ENCODE results near the gene ATXN2.
"Not testable (repeated sequence)": the region's sequence is repeated elsewhere in the genome, so short reads cannot be mapped to it uniquely, and the experiment has no call there.

ATXN2 gene

GRCh38 chr12:111570084-111570961 lies 28.8 kb downstream of the ATXN2 start:
- no peak for DNase-seq

- no peak for DNase-seq
These were observed 29.6 kb downstream of the ATXN2 start for GRCh38 chr12:111569363-111570083.

- not testable (repeated sequence) for DNase-seq
These were observed 38.3 kb downstream of the ATXN2 start for GRCh38 chr12:111560844-111561243.

GRCh38 chr12:111558107-111558376 lies 41.1 kb downstream of the ATXN2 start:
- DNase-seq = no peak

DNA sequence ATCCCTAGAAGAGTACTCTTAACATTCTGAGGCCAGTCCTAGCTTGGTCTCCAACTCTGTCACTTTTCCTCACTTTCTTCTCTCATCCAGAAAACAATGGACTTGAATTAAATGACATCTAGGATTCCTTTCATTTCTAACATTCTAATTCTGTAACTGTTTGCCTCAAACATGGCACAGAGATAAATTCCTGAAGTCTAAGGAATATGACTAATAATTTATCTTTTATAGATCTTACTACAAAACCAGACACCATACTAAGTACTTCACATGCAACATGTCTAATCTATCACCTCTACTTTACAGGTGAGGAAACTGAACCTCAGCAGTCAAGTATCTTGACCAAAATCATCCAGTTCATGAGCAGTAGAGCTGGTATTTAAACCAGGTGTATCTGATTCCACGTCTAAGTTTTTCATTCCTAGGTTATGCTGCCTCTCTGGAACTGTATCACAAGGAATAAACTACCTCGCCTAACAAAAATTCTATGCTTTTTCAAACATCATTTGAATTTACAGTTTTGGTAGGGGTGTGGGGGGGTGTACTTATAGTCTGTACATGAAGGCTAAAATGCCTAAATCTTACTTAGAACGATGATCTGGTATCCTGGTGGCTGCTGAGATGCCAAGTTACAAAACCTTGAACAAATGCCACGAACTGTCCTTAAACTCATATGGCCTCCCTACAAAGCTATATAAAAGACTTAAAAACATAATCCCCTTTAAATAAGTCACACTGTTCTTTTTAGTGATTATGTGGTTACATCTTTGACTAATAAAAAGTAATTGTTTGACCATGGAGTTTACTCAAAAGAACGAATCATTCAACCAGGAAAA lies 41.6 kb downstream of the ATXN2 start:
- no peak for DNase-seq

DNA sequence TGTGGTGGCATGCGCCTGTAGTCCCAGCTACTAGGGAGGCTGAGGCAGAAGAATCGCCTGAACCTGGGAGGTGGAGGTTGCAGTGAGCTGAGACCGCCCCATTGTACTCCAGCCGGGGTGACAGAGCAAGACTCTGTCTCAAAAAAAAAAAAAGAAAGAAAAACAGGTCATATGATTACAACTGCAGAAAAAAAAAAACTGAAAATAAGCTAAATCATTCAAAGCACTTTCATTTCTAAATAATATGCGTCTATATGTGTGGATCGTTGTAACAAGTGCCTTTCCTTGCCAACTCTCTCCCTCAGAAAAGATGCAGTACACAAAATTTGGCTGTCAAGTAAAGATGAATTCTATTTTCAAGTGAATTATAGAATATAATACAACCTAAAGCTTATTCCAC lies 42.4 kb downstream of the ATXN2 start:
- no peak for DNase-seq

GRCh38 chr12:111555313-111555712 lies 43.8 kb downstream of the ATXN2 start:
- not testable (repeated sequence) for DNase-seq

DNA sequence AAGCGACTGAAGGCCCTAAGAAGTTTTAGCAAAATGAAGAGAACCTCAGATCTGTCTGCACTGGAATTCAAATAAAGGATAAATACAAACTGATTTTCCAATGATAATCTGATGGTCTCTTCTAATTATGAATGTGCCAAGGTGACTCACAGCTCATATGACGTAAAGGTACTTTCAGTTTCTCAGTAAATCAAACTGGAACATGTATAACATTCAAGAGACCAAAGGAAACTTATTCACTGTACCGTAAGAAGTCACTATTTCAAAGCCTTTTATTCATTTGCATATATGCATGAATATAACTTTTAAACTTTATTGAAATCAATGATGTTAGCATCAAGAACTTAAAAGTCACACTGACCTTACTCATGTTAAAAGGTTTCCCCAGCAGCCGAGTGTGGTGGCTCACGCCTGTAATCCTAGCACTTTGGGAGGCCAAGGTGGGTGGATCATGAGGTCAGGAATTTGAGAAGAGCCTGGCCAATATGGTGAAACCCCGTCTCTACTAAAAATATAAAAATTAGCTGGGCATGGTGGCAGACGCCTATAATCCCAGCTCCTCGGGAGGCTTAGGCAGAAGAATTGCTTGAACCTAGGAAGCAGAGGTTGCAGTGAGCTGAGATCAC lies 52.2 kb downstream of the ATXN2 start:
- DNase-seq = no peak

DNA sequence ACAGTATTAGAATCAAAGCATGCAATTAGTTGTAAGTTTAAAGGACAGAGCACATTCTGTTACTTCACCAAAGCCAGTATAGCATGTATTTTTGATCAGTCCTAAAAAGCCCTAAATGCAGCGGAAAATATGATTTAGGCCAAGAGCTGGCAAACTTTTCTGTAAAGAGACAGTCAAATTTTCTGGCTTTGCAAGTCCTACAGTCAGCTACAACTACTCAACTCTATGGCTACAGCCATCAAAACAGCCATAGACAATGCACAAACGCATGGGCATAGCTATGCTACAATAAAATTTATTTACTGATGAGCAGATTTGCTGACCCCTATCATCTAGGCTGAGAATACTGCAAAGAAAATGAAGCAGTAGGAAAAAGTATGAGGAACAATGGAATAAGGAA lies 52.9 kb downstream of the ATXN2 start:
- DNase-seq = no peak

DNA sequence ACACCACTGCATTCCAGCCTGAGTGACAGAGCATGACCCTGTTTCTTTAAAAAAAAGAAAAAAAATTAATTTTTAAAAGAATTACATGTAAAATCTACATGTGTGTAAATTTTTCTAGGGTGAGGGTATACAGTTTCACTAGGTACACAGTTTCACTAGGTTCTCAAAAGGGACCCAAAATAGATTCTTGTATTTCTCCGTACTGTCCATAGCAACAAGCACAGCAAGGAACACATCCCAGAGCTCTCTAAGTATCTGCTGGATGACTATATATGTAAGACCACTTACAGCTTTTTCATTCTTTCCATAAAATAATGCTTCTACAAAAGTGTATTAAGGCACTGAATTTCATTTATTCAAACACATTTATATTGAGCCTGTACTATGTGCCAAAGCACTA lies 55.1 kb downstream of the ATXN2 start:
- DNase-seq = no peak

- DNase-seq = no peak
These were observed 66.4 kb downstream of the ATXN2 start for GRCh38 chr12:111532751-111533150.

- no peak for DNase-seq
These were observed 69.4 kb downstream of the ATXN2 start for GRCh38 chr12:111529424-111530368.

DNA sequence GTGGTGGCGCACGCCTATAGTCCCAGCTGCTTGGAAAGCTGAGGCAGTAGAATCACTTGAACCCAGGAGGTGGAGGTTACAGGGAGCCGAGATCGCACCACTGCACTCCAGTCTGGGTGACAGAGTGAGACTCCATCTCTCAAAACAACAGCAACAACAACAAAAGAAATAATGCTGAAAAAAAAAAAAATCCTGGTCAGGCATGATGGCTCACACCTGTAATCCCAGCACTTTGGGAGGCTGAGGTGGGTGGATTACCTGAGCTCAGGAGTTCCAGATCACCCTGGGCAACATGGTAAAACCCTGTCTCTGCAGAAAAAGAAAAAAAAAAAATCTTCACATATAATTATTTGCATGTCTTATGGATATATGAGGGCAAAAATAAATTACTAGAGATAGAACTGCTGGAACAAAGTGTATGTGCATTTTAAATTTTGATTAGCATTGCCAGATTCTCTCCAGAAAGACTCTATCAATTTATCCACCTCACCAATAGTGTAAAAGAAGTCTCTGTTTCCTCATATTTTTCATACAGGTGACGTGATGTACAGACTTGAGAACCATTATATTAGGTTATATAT lies 75.4 kb downstream of the ATXN2 start:
- DNase-seq = no peak

- no peak for DNase-seq
These were observed 77.3 kb downstream of the ATXN2 start for GRCh38 chr12:111521801-111522200.

GRCh38 chr12:111519937-111520336 lies 79.2 kb downstream of the ATXN2 start:
- DNase-seq = no peak

GRCh38 chr12:111519083-111519482 lies 80.0 kb downstream of the ATXN2 start:
- no peak for DNase-seq

- not testable (repeated sequence) for DNase-seq
These were observed 91.4 kb downstream of the ATXN2 start for GRCh38 chr12:111507719-111508118.

GRCh38 chr12:111507258-111507657 lies 91.9 kb downstream of the ATXN2 start:
- DNase-seq = not testable (repeated sequence)

DNA sequence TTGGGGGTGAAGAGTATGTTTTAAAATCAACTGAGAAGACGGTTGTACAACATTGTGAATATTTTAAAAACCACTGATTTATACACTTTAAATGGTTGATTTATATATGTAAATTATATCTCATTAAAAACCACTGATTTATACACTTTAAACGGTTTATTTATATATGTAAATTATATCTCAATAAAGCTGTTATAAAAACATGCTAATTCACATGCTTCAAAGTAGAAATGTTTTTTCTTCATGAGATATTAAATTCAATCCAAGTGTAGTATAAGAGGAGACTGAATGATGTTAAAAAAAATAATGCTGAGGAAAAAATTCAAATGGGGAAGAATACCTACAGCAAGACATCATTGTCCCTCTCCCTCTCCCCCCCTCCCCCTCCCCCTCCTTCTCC lies 92.9 kb downstream of the ATXN2 start:
- DNase-seq = no peak

- DNase-seq = no peak
These were observed 93.5 kb downstream of the ATXN2 start for GRCh38 chr12:111505601-111506036.

- no peak for DNase-seq
These were observed 96.0 kb downstream of the ATXN2 start for GRCh38 chr12:111503116-111503515.
